Nephron progenitor cell (in vitro differentiated cells): ENCODE measurements around the gene KLK6.

Experiments
- DNase-seq: peaks from one replicate; pipeline ENCODE4 v3.0.0; 2021
- H3K27ac Mint-ChIP-seq: 2 replicates; pipeline ENCODE4 v1.8.0; 2021; ENCODE audit warnings: mild to moderate bottlenecking, moderate library complexity, mixed read lengths
- H3K27me3 Mint-ChIP-seq: 2 replicates; pipeline ENCODE4 v1.8.0; 2021; ENCODE audit warnings: mild to moderate bottlenecking, low read depth, mixed read lengths; ENCODE audit not compliant: poor library complexity
- H3K36me3 Mint-ChIP-seq: 2 replicates; pipeline ENCODE4 v1.8.0; 2021; ENCODE audit warnings: low read depth, mixed read lengths
- H3K4me1 Mint-ChIP-seq: 2 replicates; pipeline ENCODE4 v1.8.0; 2021; ENCODE audit warnings: mixed read lengths
- H3K4me3 Mint-ChIP-seq: 2 replicates; pipeline ENCODE4 v1.8.0; 2021; ENCODE audit warnings: mild to moderate bottlenecking, moderate library complexity, mixed read lengths
- H3K9me3 Mint-ChIP-seq: 2 replicates; pipeline ENCODE4 v1.8.0; 2021; ENCODE audit warnings: mild to moderate bottlenecking, moderate library complexity, mixed read lengths
- TF ChIP-seq, protein P1 (sequence below): fragments of 200-600 bp; sonication (generic); IDR thresholded peaks from 2 replicates; pipeline ENCODE4 v1.5.0; 2021; ENCODE audit warnings: antibody characterized with exemption

Gene KLK6

DNA sequence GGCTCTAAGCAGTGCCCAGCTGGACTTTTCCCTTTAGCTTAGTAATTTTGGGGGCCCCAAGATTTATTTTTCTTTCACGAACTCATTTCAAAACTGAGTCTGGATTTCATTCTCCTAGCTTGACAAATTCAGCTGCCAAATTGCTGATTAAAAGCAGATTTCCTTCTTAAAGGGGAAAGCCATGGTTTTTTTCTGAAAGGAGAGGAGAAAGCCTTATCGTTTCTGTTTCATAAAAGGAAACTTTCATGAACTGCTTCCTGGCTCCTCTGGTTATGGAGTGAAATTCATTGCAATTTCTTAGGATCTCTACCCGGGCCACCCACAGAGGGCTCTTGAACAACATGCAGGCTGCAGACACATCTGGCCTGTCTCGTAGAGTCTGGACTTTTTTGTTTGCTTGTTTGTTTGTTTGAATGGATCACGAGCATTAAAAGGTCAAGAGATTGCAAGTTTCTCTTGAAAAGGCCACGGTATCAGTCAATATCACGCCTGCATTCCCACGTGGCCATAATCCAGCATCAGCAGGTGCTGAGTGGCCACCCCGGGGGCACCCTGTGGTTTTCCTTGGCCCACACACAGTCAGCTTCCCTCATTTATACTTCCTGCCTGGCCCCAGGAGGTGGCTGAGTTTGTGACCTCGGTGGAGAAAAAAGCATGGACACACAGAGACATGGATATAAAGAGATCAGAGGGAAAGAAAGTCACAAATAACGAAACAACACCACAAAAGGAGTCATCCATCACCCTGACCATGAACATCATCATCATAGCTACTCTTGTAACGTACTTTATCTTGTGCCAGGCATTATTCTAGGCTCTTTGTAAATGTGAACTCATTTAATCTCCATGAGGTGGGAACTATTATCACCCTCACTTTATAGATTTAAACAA, 47.7 kb downstream of the KLK6 start:
- H3K27me3 Mint-ChIP-seq = peaks cover 89% of the 10 kb centered on the region
- H3K4me3 Mint-ChIP-seq = no peak overlapping the region
- TF ChIP-seq, protein P1, sequence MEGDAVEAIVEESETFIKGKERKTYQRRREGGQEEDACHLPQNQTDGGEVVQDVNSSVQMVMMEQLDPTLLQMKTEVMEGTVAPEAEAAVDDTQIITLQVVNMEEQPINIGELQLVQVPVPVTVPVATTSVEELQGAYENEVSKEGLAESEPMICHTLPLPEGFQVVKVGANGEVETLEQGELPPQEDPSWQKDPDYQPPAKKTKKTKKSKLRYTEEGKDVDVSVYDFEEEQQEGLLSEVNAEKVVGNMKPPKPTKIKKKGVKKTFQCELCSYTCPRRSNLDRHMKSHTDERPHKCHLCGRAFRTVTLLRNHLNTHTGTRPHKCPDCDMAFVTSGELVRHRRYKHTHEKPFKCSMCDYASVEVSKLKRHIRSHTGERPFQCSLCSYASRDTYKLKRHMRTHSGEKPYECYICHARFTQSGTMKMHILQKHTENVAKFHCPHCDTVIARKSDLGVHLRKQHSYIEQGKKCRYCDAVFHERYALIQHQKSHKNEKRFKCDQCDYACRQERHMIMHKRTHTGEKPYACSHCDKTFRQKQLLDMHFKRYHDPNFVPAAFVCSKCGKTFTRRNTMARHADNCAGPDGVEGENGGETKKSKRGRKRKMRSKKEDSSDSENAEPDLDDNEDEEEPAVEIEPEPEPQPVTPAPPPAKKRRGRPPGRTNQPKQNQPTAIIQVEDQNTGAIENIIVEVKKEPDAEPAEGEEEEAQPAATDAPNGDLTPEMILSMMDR = no peak
- no peaks in the 10 kb centered on the region for H3K9me3 Mint-ChIP-seq
- no peaks in the 10 kb centered on the region for H3K36me3 Mint-ChIP-seq
- no peak for DNase-seq
- H3K27ac Mint-ChIP-seq = no peak overlapping the region
- peaks cover 8% of the 10 kb centered on the region for H3K4me1 Mint-ChIP-seq

DNA sequence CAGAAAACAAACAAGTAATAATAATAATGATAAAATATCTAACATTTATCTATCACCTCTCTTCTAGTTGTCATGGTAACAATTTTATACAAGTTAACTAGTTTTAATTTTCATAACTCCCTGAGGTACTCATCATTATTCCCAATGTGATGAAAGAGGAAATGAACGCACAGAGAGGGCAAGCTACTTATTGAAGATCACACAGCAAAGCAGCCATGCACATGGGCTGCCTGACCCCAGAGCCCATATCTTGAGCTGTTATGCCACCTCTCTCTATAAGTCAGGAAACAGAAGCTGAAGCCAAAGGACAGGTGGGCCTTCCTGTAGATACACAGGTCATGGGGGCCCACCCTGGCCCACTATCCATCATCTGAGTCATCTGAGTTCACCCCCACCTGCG, 53.3 kb downstream of the KLK6 start:
- H3K4me1 Mint-ChIP-seq = no peaks in the 10 kb centered on the region

DNA sequence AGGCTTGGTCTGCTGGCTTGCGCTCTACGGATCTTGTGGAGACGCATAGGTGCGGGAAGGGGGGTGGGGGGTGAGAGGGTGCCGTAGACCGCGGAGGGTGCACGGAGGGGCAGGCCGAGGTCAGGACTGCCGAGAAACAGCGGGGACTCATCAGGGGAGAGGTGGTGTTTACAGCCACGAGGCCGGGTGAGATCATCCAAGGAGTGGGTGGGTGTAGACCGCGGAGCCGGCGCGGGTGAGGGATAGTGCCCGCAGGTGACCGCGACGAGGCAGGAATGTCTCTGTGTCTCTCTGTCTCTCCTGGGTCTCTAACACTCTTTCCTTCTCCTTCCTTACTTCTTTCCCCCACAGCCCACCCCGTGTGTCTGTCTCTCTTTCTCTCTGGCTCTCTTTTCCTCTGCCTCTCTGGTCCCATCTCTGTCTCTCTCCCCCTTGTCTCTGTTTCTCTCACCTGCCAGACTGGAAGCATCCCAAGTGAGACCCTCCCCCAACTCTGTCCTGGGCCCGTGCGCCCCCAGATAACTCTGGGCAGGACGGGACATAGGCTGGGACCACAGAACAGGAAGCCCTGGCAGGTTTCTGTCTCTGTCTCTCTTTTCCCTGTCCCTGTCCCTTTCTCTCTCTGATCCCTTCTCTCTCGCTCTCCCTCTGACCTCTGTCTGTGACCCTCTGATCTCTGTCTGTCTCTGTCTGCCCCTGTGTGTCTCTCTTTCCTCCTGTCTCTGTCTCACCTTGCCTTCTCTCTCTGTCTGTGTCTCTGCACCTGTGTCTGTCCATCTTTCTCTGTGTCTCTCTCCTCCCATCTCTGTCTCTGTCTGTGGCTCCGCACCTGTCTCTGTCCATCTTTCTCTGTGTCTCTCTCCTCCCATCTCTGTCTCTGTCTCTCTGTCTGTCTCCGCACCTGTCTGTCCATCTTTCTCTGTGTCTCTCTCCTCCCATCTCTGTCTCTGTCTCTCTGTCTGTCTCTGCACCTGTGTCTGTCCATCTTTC, 56.4 kb downstream of the KLK6 start:
- peaks cover 5% of the 10 kb centered on the region for H3K4me1 Mint-ChIP-seq
- H3K9me3 Mint-ChIP-seq = no peaks in the 10 kb centered on the region
- H3K27ac Mint-ChIP-seq = no peak overlapping the region
- H3K4me3 Mint-ChIP-seq = no peak overlapping the region
- TF ChIP-seq, protein P1 = no peak
- H3K27me3 Mint-ChIP-seq = peaks cover 21% of the 10 kb centered on the region
- no peaks in the 10 kb centered on the region for H3K36me3 Mint-ChIP-seq
- no peak for DNase-seq

More for the DNA sequence above, 53.3 kb downstream of the KLK6 start:
- no peak for DNase-seq
- H3K9me3 Mint-ChIP-seq = no peaks in the 10 kb centered on the region
- no peak overlapping the region for H3K4me3 Mint-ChIP-seq
- peaks cover 51% of the 10 kb centered on the region for H3K27me3 Mint-ChIP-seq
- H3K36me3 Mint-ChIP-seq = no peaks in the 10 kb centered on the region
- TF ChIP-seq, protein P1 = no peak
- H3K27ac Mint-ChIP-seq = no peak overlapping the region

DNA sequence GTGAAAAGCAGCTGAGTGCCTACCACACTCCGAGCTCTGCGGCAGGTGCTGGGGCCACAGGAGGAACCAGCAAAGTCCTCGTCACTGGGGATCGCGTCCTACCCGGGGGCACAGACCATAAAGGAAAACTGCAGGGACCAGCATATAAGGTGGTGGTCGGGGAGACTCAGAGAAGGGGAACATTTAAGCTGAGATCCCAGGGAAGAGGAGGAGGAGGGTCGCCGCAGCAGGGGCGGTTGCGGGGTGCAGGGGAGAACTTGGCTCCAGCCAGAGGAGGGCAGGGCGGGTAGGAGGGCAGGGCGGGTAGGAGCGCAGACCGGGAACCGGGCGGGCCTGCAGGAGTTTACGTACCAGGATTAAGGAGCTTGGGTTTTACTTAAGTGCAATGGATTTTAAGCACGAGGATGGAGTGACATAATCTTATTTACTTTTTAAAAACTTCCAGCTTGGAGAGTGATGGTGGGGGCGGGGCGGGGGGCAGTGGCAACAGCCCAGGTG, 57.2 kb downstream of the KLK6 start:
- H3K27ac Mint-ChIP-seq = no peak overlapping the region
- no peaks in the 10 kb centered on the region for H3K36me3 Mint-ChIP-seq
- H3K4me1 Mint-ChIP-seq = peaks cover 7% of the 10 kb centered on the region
- H3K9me3 Mint-ChIP-seq = no peaks in the 10 kb centered on the region
- H3K27me3 Mint-ChIP-seq = peaks cover 12% of the 10 kb centered on the region
- TF ChIP-seq, protein P1 = no peak
- no peak overlapping the region for H3K4me3 Mint-ChIP-seq
- DNase-seq = no peak

DNA sequence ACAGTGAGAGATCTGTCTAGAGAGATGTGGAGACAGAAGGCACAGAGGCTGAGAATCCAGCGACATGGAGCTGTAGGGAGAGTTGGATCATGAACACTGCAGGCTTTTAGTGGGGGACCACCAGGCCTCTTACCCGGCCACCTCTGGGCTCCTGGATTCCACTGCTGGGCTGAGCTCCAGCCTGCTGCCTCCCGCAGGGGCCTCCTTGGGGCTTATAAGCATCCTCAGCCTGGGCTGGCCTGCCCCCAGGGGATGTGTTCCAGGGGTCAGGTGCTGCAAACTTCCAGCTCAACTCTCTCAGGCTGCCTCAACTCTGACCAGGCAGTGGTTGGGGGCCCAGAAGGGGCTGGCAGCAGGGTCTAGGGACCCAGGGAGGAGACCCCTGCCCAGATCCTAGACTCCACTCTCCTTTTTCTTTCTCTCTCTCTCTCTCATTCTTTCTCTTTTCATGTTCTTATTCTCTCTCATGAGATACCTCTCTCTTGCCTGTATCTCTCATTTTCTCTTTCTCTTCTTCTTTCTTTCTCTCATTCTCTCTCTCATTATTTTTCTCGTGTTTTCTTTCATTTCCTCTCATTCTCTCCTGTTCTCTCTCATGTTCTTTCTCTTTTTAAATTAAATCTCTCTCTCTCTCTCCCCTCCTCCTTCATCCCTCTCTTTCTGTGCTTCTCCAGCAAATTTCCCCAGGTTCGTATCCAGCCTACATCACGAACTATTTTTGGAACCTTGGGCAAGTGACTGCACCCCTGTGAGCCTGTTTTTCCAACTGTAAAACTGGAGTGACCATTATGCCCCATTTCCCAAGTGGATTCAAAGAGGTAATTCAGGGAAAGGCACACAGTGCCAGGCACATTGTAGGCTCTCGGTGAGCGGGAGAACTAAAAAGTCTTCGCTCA, 57.9 kb downstream of the KLK6 start, which contains the start of gene KLK4:
Gene KLK4, minus strand, starts transcription at position 190 of the 896 bp plus-strand sequence. CDS start 657 bp downstream, outside the sequence.
- H3K27me3 Mint-ChIP-seq = peaks cover 5% of the 10 kb centered on the region
- TF ChIP-seq, protein P1 = no peak
- no peaks in the 10 kb centered on the region for H3K9me3 Mint-ChIP-seq
- DNase-seq = no peak
- peaks cover 7% of the 10 kb centered on the region for H3K4me1 Mint-ChIP-seq
- no peak within 1 kb of the TSS for H3K4me3 Mint-ChIP-seq
- H3K27ac Mint-ChIP-seq = no peak within 1 kb of the TSS
- H3K36me3 Mint-ChIP-seq = no peaks in the 10 kb centered on the region
